ENCODE measurements around the gene KCNMB3.
A peak's percentile ranks its signal among the peaks of the same experiment; 100 is the strongest.

KCNMB3 gene

DNA sequence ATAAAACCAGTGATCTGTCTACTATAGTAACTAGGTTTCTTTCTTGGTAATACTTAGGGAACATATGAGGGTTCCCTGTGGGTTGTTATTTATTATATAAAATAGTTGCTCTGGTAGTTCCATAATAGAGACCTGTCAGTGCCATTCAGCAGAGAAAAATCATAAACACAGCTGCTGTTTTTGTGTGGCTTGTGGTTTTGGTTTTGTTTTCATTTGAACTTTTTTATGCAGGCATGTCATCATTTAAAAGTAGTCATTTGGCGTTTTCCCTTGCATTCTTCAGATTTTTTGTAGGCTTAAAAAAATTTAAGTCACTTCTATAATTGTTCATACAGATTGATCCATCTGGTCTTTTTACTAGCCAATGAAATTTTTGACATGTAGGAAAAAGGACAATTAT is 54.8 kb downstream of the KCNMB3 start:
- peak; percentile 4 for DNase-seq (ENCODE audit: low spot score)

DNA sequence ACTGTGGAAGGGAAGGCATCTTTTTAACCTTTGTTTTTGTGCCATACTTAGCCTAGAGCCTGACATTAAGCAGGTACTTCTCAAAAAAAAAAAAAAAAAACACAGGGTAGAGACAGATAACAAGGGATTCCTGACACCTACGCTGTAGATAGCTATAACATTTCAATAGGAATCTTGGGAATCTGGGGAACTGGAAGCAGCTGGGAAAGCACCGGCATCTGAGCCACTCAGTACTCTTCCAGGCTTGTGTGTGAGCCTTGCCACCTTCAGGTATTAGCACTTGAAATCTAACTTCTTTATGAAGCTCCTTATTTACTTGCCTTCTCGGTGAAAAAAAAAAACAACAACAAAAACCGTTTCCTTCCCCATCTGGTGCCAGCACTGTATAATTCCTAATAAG is 56.0 kb downstream of the KCNMB3 start:
- DNase-seq (ENCODE audit: low spot score): no peak

Data from germinal center (tissue), 1 donor.